ENCODE results near the gene PSAT1. TPM values are rescaled to one million over a fixed set of nuclear protein-coding genes. Genes with fewer than 3 reads are reported as not detected.

The PSAT1 gene
- total and polyA plus RNA-seq, 2 of the 13 experiments (the other 11 are each of a cell fraction or from before 2014, with no cell fraction given), result 135 to 229 TPM

- TF ChIP-seq XRCC5 (optimal IDR thresholded peaks at IDR 0.05; ENCODE audit: low read length) (peak; percentile 17), ZNF883 (CRISPR knock-in tag; IDR thresholded peaks at IDR 0.05; ENCODE audit: not compliant biosample characterization) (no peak), EP300 (IDR thresholded peaks at IDR 0.05; ENCODE audit: low read depth in 2 of 2, low read length in 2 of 2) (peak in 1 of 2 experiments; percentile 24; a peak in 1 of 4 replicates), EP300 (CRISPR knock-in tag; IDR thresholded peaks at IDR 0.05; ENCODE audit: borderline replicate concordance) (no peak), ZNF431 (CRISPR knock-in tag; IDR thresholded peaks at IDR 0.05; ENCODE audit: borderline replicate concordance, low read depth) (peak; percentile 1; the same call in 1 of the 2 replicates), LRRFIP1 (CRISPR knock-in tag; conservative IDR thresholded peaks at IDR 0.05) (no peak), REXO4 (CRISPR knock-in tag; IDR thresholded peaks at IDR 0.05; ENCODE audit: borderline replicate concordance) (no peak), ATF5 (CRISPR knock-in tag; IDR thresholded peaks at IDR 0.05; ENCODE audit: low read depth) (no peak), SIN3B (IDR thresholded peaks at IDR 0.05; ENCODE audit: low read length) (no peak), CSRNP1 (CRISPR knock-in tag; IDR thresholded peaks at IDR 0.05) (0 out of 2 replicates have a peak, but pooled peaks have one; percentile 27), SP140L (CRISPR knock-in tag; IDR thresholded peaks at IDR 0.05; ENCODE audit: borderline replicate concordance) (no peak), ZNF12 (CRISPR knock-in tag; IDR thresholded peaks at IDR 0.05) (0 out of 2 replicates have a peak, but pooled peaks have one; percentile 7), ZNF878 (CRISPR knock-in tag; IDR thresholded peaks at IDR 0.05) (peak; percentile 73), RFX1 (IDR thresholded peaks at IDR 0.05) (no peak), PRMT3 (CRISPR knock-in tag; IDR thresholded peaks at IDR 0.05; ENCODE audit: borderline replicate concordance, low read depth) (0 out of 2 replicates have a peak, but pooled peaks have one; percentile 34), KLF6 (CRISPR knock-in tag; IDR thresholded peaks at IDR 0.05) (0 out of 2 replicates have a peak, but pooled peaks have one; percentile 52), KMT2A (CRISPR knock-in tag; IDR thresholded peaks at IDR 0.05) (0 out of 2 replicates have a peak, but pooled peaks have one; percentile 7), TAF15 (IDR thresholded peaks at IDR 0.05; ENCODE audit: low read depth, low read length, poor library complexity, severe bottlenecking) (peak; percentile 23), ZBTB1 (CRISPR knock-in tag; IDR thresholded peaks at IDR 0.05; ENCODE audit: borderline replicate concordance) (no peak), PATZ1 (CRISPR knock-in tag; IDR thresholded peaks at IDR 0.05) (peak; percentile 24; the same call in 1 of the 2 replicates), ZSCAN20 (CRISPR knock-in tag; IDR thresholded peaks at IDR 0.05; ENCODE audit: borderline replicate concordance) (no peak), HNRNPL (IDR thresholded peaks at IDR 0.05; ENCODE audit: low read depth, low read length) (0 out of 2 replicates have a peak, but pooled peaks have one; percentile 75)
Observed at GRCh38 chr9:78296201-78296892, 578 bp upstream of the PSAT1 start (continued).

Data from HepG2 (cell line).